ENCODE measurements around the gene DNAH1.
"Not testable (repeated sequence)": the region's sequence is repeated elsewhere in the genome, so short reads cannot be mapped to it uniquely, and the experiment has no call there.

The DNAH1 gene

GRCh38 chr3:52315977-52316764 lies at the start of gene DNAH1:
Gene DNAH1 (plus strand): TSS chr3:52316319. CDS start chr3:52322443, 6,124 bp downstream.
- DNase-seq = no peak

DNA sequence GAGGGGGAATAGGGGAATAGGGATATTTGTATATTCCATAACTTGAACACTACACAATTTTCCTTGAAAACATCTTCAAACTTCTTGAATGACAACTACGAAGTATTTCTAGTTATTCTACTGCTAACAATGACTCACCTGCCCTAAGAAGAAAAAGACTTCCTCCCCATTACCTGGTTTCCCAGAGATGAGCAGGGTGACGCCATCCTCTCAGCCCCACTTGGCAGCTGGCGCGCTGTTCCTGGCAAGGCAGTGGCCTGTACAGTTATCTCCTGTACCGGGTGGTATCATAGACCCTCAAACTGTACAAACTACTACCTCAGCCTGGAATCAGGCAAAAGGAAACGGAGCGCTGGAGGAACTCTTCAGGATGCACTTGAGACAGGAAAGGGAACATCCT lies 48.1 kb upstream of the DNAH1 start:
- peak; percentile 55 for DNase-seq

DNA sequence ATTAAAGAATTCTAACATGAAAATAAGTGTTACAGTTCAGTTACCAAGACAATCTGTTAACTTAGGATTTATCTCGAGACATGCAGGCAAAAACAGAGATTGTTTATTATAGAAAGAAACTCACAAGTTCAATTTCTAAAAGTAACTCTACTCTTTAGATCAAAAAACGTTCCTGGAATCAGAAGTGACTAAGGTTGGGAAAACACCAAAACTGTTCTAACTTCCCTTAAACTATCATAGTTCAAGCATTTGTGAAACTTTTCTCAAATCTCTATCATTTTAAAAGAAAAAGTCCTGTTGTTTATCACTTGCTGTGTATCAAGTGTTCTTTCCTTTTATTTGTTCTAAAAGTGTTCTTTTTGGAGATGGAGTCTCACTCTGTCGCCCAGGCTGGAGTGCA lies 46.3 kb upstream of the DNAH1 start:
- DNase-seq = peak; percentile 49

GRCh38 chr3:52270252-52270754 lies 45.8 kb upstream of the DNAH1 start:
- no peak for DNase-seq

- not testable (repeated sequence) for DNase-seq
These were observed 43.9 kb upstream of the DNAH1 start for GRCh38 chr3:52272172-52272571.

DNA sequence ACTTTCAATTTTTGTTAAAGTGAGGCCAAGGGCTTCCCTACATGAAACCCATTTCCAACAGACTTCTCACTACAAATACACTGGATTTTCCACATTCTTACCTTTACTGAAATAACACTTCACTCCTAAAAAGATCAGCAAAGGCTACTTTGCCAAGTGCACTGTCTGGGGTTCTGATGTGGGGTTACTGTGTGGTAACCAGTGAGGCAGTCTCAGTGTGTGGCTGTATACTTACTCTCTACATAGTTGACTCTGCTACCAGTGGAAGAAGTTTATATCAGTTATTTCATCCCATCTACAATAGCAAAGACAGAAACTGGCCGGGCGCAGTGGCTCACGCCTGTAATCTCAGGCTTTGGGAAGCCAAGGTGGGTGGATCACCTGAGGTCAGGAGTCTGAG lies 43.3 kb upstream of the DNAH1 start:
- no peak for DNase-seq

GRCh38 chr3:52274781-52275180 lies 41.3 kb upstream of the DNAH1 start:
- DNase-seq = not testable (repeated sequence)

GRCh38 chr3:52277071-52277964 lies 38.8 kb upstream of the DNAH1 start:
- peak; percentile 69 for DNase-seq

GRCh38 chr3:52277972-52278509 lies 38.1 kb upstream of the DNAH1 start:
- peak; percentile 42 for DNase-seq

GRCh38 chr3:52278510-52279069 lies 37.5 kb upstream of the DNAH1 start, which contains the start of gene WDR82:
Gene WDR82 (minus strand): TSS chr3:52278649. CDS start chr3:52278361, 288 bp downstream.
- peak; percentile 94 for DNase-seq

DNA sequence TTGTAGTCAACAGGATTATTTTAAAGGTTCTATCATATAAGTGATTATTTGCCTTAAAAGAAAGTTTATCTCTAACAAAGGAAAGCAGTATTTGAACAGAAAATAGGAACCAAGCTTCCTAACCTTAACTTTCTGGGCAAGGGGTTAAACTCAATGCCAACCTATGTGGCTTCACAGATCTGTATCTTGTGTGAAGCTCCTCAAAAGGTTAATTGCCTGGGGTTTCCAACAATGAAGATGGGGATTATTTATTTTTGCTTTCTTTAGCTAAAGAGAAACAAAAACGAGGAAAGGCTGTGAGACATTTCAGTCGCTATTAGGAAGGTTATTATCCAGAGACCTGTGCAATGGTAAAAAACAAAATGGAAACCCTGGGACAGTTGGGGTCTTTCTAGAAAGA lies 36.5 kb upstream of the DNAH1 start:
- DNase-seq = peak; percentile 27

- DNase-seq = no peak
These were observed 36.1 kb upstream of the DNAH1 start for GRCh38 chr3:52280050-52280461.

DNA sequence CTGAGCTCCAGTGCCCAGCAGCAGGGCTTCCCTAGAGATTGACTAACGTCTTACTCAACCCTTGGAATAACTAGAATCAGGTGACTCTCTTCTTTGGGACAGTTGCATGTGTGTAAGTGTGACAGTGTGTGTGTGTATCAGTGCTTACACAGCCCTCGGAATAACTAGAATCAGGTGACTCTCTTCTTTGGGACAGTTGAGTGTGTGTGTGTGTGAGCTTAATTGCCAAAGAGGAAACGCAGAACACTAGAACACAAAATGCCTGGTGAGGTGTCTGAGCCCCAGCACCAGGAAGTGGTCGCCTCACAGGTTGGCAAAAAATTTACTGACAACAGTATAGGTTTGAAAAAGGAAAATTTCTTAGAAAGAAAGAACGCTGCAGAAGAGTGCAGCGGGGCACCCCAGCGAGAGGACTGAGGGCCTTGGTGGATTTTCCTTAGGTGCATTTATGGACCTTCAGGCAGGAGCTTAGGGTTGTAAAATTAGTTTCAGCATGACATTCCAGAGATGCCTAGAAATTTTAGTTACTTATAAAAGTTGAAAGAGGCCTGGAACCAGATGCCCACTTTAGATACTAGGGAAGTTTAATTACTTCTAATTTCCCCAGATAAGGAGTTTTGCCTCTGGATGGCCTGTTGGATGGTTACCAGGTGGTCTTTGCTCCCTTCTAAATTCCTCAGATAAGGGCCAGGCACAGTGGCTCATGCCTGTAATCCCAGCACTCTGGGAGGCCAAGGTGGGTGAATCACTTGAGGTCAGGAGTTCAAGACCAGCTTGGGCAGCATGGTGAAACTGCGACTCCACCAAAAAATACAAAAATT lies 33.9 kb upstream of the DNAH1 start:
- DNase-seq = peak; percentile 77

GRCh38 chr3:52283306-52283705 lies 32.8 kb upstream of the DNAH1 start:
- DNase-seq = no peak

- DNase-seq = not testable (repeated sequence)
These were observed 32.1 kb upstream of the DNAH1 start for GRCh38 chr3:52284051-52284450.

DNA sequence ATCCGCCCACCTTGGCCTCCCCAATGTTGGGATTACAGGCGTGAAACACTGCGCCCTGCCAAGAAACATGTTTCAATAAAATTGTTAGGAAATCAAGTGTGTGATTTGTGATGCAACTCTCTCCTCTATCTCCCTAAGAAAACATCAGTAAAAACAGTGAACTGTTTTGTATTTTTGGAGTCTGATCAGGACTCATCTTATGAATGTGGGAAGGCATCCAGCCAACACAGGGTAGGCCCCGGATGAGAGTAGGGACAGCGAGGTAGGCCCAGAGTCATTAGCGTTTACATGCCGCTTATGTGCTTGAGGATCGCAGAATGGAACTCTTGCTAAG lies 29.4 kb upstream of the DNAH1 start:
- no peak for DNase-seq

DNA sequence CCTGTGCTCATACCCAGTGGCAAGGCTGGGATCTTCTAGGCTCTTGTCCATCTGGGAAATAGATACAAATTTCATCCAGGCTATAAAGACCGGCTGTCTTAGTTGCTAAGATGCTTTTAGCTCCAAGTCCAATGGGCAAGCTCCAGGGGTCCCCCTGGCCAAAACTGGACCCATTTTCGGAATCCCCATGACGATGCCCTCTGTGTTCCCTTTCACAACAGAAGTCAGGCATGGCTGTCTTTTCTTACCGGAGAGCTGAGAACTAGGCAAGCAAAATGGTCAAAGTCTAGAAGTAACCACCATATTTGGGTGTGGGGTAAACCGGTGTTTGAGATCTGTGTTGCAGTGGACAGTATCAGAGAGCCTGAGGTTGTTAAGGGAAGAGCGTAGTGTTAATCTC lies 27.4 kb upstream of the DNAH1 start:
- DNase-seq = no peak

DNA sequence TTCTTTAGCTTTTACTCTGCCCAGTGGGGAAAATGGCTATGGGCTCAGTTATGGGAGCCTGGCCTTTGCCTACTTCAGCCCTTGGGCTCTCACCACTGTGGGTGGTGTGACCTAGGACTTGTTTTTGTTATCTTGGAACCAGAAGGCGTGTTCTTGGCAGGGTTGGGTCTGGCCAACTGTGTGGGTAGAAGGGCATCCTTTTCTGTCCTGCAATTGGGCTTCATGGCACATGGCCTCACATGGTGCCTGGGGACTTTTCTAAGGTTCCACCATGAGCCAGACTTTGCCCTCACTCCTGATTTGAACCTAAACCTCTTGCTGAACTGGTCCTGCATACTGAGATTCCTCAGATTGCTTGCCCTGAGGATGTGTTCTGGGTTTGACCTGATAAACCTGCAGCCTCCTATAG lies 26.8 kb upstream of the DNAH1 start:
- no peak for DNase-seq

- no peak for DNase-seq
These were observed 26.1 kb upstream of the DNAH1 start for GRCh38 chr3:52289747-52290595.

GRCh38 chr3:52290596-52291507 lies 25.3 kb upstream of the DNAH1 start:
- no peak for DNase-seq
